ENCODE data around the gene ELFN1.

ELFN1 gene

DNA sequence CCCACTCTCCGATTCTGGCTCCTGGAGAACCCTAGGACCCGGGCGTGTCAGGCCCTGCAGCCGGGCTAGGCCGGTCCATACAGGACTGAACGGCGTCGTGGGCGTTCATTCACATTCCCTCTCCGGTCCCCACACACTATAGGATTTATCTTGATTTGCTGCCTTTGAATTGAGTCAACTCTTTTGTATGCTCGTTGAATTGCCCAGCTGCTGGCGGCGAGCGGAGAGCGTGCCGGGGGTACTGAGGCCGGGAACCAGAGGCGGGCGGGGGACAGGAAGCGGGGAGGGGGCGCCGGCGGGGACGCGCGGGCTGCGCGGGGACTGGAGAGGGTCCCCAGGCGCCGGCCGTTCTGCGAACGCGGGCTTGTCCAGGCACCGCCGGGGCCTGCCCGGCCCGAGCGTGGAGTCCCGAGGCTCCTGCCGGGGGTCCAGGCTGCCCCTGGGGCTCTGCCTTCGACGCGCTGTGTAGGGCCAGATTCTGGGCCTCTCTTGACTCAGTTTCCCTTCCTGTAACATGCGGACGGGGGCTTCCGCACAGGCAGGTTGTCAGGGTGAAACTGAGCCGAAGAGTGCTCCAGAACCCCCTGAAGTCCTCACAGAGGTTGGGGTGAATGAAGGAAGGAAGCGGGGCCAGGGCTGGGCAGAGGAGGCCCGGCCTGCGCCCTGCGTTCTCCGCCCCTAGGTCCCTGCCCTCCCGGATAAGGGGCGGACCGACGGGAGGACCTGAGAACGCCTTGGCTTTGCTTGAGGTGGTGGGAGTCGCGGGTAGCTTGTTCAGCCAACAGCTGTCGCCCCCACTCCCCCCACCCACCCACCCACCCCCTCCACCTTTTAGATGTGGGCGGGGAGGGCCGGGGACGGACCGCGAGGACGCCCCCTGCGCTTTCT, 769 bp upstream of the ELFN1 start:
- H3K4me1 ChIP-seq (ENCODE audit: insufficient read depth, low read length, poor library complexity, severe bottlenecking): no peaks in the 10 kb centered on the region

GRCh38 chr7:1670894-1671593, 967 bp downstream of the ELFN1 start:
- H3K4me2 ChIP-seq (ENCODE audit: low read depth, low read length, poor library complexity, severe bottlenecking): no peak overlapping the region
- H2AFZ ChIP-seq (ENCODE audit: low read length): no peak overlapping the region
- no peaks in the 10 kb centered on the region for H3K9me3 ChIP-seq (ENCODE audit: insufficient read depth, low read depth, low read length)
- no peak overlapping the region for H3K9ac ChIP-seq (ENCODE audit: low read depth, low read length, poor library complexity, severe bottlenecking)
- H3K4me1 ChIP-seq (ENCODE audit: insufficient read depth, low read length, poor library complexity, severe bottlenecking): no peaks in the 10 kb centered on the region
- H3K79me2 ChIP-seq (ENCODE audit: insufficient read depth, low read length): no peaks in the 10 kb centered on the region
- H3K36me3 ChIP-seq (ENCODE audit: insufficient read depth, low read length): no peaks in the 10 kb centered on the region
- H3F3A ChIP-seq (ENCODE audit: low read depth): no peaks in the 10 kb centered on the region
- no peaks in the 10 kb centered on the region for H3K27me3 ChIP-seq (ENCODE audit: insufficient read depth, low read length, poor library complexity, severe bottlenecking)
- no peaks in the 10 kb centered on the region for H4K20me1 ChIP-seq (ENCODE audit: insufficient read depth, low read length, poor library complexity, severe bottlenecking)
- H3K4me3 ChIP-seq (ENCODE audit: low read length, poor library complexity, severe bottlenecking): no peak overlapping the region
- no peak for TF ChIP-seq EZH2phosphoT487 (IDR thresholded peaks at IDR 0.05; ENCODE audit: borderline replicate concordance)
- TF ChIP-seq, protein P1, sequence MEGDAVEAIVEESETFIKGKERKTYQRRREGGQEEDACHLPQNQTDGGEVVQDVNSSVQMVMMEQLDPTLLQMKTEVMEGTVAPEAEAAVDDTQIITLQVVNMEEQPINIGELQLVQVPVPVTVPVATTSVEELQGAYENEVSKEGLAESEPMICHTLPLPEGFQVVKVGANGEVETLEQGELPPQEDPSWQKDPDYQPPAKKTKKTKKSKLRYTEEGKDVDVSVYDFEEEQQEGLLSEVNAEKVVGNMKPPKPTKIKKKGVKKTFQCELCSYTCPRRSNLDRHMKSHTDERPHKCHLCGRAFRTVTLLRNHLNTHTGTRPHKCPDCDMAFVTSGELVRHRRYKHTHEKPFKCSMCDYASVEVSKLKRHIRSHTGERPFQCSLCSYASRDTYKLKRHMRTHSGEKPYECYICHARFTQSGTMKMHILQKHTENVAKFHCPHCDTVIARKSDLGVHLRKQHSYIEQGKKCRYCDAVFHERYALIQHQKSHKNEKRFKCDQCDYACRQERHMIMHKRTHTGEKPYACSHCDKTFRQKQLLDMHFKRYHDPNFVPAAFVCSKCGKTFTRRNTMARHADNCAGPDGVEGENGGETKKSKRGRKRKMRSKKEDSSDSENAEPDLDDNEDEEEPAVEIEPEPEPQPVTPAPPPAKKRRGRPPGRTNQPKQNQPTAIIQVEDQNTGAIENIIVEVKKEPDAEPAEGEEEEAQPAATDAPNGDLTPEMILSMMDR (conservative IDR thresholded peaks at IDR 0.05; ENCODE audit: low read length): no peak
- H3K9me2 ChIP-seq (replicated peaks; ENCODE audit: low read depth, low read length): no peaks in the 10 kb centered on the region

More for the DNA sequence above, 769 bp upstream of the ELFN1 start:
- Histone ChIP-seq H2AFZ (ENCODE audit: low read length) (no peak overlapping the region), H3K4me3 (ENCODE audit: low read length, poor library complexity, severe bottlenecking) (no peak overlapping the region), H3K27me3 (ENCODE audit: insufficient read depth, low read length, poor library complexity, severe bottlenecking) (no peaks in the 10 kb centered on the region), H3K79me2 (ENCODE audit: insufficient read depth, low read length) (no peaks in the 10 kb centered on the region), H4K20me1 (ENCODE audit: insufficient read depth, low read length, poor library complexity, severe bottlenecking) (no peaks in the 10 kb centered on the region), H3F3A (ENCODE audit: low read depth) (no peaks in the 10 kb centered on the region), H3K9ac (ENCODE audit: low read depth, low read length, poor library complexity, severe bottlenecking) (no peak overlapping the region), H3K4me2 (ENCODE audit: low read depth, low read length, poor library complexity, severe bottlenecking) (no peak overlapping the region), H3K9me2 (replicated peaks; ENCODE audit: low read depth, low read length) (no peaks in the 10 kb centered on the region), H3K36me3 (ENCODE audit: insufficient read depth, low read length) (no peaks in the 10 kb centered on the region), H3K9me3 (ENCODE audit: insufficient read depth, low read depth, low read length) (no peaks in the 10 kb centered on the region)
- TF ChIP-seq EZH2phosphoT487 (IDR thresholded peaks at IDR 0.05; ENCODE audit: borderline replicate concordance): no peak
- TF ChIP-seq, protein P1 (conservative IDR thresholded peaks at IDR 0.05; ENCODE audit: low read length): no peak

DNA sequence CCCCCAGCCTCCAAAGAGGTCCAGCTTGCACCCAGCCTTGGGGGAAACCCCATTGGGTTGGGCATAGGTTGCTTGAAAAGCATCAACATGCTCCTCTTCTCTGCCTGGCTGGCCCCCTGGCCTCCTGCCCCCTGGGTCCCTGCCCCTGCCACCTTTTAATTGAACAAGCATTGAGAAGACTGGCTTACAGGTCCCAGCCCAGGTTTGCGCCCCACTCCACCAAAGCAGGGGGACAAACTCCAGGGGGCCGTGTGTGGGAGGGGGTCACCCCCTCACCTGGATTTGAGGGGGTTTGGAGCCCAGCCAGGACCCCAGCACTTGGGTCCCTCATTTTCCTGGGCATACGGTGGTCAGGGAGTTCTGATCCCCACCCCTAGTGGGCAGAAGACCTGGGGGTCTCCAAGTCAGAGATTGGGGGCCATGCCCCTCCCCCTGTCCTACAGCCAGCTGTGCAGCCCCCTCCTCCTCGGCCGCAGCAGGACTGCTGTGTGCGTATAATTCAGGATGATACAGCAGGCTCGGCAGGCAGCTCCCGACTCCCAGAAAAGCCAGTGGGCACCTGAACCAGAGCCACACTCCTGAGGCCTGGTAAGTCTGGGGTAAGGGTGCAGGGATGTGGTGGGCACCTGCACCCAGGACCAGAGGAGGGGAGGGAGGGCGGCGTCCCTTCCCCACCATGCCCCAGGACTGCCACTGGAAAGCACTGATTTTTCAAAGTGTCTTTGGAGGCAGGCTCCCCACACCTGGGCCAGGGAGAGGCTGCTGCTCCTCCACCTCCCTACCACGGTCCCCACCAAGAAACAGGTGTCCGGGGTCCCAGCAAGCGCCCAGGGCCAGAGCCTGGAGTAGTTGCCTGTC, 1.7 kb downstream of the ELFN1 start:
- Histone ChIP-seq H3K4me2 (ENCODE audit: low read depth, low read length, poor library complexity, severe bottlenecking) (no peak overlapping the region), H3K27me3 (ENCODE audit: insufficient read depth, low read length, poor library complexity, severe bottlenecking) (no peaks in the 10 kb centered on the region), H3K79me2 (ENCODE audit: insufficient read depth, low read length) (no peaks in the 10 kb centered on the region), H3K4me3 (ENCODE audit: low read length, poor library complexity, severe bottlenecking) (no peak overlapping the region), H3K9ac (ENCODE audit: low read depth, low read length, poor library complexity, severe bottlenecking) (no peak overlapping the region), H3K9me3 (ENCODE audit: insufficient read depth, low read depth, low read length) (no peaks in the 10 kb centered on the region), H3K9me2 (replicated peaks; ENCODE audit: low read depth, low read length) (no peaks in the 10 kb centered on the region), H3K4me1 (ENCODE audit: insufficient read depth, low read length, poor library complexity, severe bottlenecking) (no peaks in the 10 kb centered on the region), H3K36me3 (ENCODE audit: insufficient read depth, low read length) (no peaks in the 10 kb centered on the region), H3F3A (ENCODE audit: low read depth) (no peaks in the 10 kb centered on the region), H4K20me1 (ENCODE audit: insufficient read depth, low read length, poor library complexity, severe bottlenecking) (no peaks in the 10 kb centered on the region), H2AFZ (ENCODE audit: low read length) (no peak overlapping the region)
- no peak for TF ChIP-seq EZH2phosphoT487 (IDR thresholded peaks at IDR 0.05; ENCODE audit: borderline replicate concordance)
- TF ChIP-seq, protein P1 (conservative IDR thresholded peaks at IDR 0.05; ENCODE audit: low read length): no peak

Data from Loucy (cell line).